GM23248 (cell line): ENCODE measurements around the gene RTL10.

Experiments used
- EZH2 ChIP-seq: fragments of 200-600 bp; sonication (generic); IDR thresholded peaks from 2 replicates; pipeline ENCODE4 v1.6.1; 2018; ENCODE audit warnings: antibody characterized with exemption, mild to moderate bottlenecking; ENCODE audit not compliant: insufficient read depth, poor library complexity, severe bottlenecking
- EZH2phosphoT487 ChIP-seq: fragments of 200-600 bp; sonication (generic); IDR thresholded peaks from 2 replicates; pipeline ENCODE4 v1.6.1; 2018; ENCODE audit warnings: antibody characterized with exemption, moderate library complexity, mild to moderate bottlenecking, low read depth; ENCODE audit not compliant: insufficient read depth

DNA sequence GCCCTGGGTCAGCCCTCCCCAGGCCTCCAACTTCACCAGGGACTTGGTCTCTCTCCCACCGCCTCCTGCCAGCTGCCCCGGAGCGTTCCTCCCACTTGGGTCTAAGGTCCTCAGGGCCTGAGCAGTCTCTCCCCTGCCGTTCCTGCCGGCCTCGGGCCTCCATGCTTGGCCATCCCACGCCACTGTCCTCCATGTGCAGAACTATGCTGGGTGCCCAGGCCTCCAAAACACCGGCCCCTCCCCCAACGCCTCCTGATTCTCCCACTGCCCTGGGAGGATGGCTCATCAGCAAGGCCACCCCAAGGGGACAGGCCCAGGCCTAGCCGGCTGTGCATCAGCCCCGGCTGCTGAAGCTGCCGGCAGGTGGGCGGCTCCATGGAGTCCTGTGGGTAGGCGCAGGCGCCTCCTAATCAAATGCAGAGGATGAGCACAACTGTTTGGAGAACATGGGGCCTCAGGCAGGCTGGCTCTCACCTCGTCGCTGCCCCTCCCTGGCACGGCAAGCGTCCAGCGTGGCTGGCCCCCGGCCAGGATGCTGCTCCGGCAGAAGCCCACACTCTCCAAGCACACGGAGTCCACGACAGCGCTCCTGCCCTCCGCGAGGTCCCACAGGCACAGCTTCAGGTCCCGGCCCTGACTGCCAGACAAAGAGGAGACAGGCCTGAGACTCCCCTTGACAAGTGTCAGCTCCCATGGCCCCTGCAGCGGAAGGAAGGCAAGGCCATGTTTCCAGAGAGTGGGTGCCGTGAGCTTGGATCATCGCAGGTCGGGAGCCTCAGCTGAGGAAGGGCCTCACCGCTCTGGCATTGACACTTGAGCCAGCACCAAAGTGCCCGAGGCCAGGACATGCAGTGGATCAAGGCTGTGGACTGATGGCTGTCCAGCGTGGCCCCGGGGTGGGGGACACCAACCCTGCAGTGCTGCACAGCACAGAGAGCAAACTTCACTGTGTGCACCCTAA, 42.6 kb downstream of the RTL10 start:
- no peak for TF ChIP-seq EZH2
- TF ChIP-seq EZH2phosphoT487 = no peak
